ENCODE results near the gene LAMA4.

The LAMA4 gene

DNA sequence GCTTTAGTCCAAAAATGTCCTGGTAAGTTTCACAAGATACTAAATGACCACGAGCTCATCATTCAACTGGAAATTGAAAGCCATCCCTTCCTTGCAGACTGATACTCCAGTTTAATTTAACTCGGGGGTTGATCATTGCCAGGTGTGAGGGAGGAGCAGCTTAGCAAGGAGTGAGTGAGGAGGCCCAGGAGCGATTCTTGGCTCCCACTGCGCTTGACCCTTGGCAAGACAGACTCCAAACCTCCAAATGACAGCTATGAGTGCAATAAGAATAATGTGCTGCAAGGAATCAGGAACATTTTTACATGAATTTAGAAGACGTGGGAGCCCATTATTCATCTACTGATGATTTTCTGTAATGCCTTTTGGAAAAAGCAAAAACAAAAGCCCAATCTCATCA lies 64.9 kb downstream of the LAMA4 start:
- TF ChIP-seq, protein P1, sequence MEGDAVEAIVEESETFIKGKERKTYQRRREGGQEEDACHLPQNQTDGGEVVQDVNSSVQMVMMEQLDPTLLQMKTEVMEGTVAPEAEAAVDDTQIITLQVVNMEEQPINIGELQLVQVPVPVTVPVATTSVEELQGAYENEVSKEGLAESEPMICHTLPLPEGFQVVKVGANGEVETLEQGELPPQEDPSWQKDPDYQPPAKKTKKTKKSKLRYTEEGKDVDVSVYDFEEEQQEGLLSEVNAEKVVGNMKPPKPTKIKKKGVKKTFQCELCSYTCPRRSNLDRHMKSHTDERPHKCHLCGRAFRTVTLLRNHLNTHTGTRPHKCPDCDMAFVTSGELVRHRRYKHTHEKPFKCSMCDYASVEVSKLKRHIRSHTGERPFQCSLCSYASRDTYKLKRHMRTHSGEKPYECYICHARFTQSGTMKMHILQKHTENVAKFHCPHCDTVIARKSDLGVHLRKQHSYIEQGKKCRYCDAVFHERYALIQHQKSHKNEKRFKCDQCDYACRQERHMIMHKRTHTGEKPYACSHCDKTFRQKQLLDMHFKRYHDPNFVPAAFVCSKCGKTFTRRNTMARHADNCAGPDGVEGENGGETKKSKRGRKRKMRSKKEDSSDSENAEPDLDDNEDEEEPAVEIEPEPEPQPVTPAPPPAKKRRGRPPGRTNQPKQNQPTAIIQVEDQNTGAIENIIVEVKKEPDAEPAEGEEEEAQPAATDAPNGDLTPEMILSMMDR (IDR thresholded peaks at IDR 0.05; ENCODE audit: low read depth, low read length), result no peak
- Histone ChIP-seq H3K9me3 (no peaks in the 10 kb centered on the region), H3K36me3 (no peaks in the 10 kb centered on the region), H3K4me3 (ENCODE audit: low read depth, low read length) (no peak overlapping the region), H3K4me1 (peaks cover 7% of the 10 kb centered on the region), H3K27me3 (no peaks in the 10 kb centered on the region)
- DNase-seq, result no peak

DNA sequence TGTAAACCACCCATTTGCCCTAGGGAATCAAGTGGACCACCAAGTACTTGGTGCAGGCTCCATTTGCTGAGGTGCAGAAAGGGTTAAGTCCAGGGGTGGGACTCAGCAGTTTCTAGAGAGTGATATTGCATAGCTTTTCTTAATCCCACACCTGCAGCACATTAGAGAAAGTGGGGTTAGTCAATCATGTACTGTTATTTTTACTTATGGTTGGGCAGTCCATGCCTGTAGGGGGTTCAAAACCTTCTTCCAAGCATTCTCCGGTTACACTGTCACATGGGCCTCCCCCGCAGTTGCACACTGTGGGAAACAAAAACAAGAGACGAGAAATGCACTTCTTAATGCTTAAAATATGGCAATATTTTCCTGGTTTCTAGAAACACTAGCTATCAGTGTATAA lies 65.5 kb downstream of the LAMA4 start:
- Histone ChIP-seq H3K9me3 (no peaks in the 10 kb centered on the region), H3K27me3 (no peaks in the 10 kb centered on the region), H3K36me3 (no peaks in the 10 kb centered on the region), H3K4me3 (ENCODE audit: low read depth, low read length) (no peak overlapping the region), H3K4me1 (peaks cover 7% of the 10 kb centered on the region)
- TF ChIP-seq, protein P1 (IDR thresholded peaks at IDR 0.05; ENCODE audit: low read depth, low read length), result no peak
- no peak for DNase-seq

DNA sequence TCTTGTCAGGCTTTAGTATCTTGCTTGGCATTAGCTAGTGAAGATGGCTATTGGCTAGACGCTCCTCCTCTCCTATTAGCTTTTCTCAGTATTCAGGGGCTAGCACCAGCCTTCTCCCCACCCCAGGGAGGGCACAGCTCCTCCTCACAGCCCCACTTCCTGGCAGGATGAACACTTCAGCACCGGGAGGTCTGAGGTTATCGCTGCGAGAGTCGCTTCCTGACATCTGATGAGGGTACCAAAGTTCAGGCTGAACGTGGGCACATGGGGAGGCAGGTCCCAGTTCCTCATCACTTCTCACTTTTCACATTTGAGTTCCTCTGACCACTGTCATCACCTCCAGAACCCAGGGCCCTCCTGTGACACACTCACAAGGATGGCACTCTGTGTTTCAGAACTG lies 66.6 kb downstream of the LAMA4 start:
- TF ChIP-seq, protein P1 (IDR thresholded peaks at IDR 0.05; ENCODE audit: low read depth, low read length), result no peak
- Histone ChIP-seq H3K9me3 (no peaks in the 10 kb centered on the region), H3K4me3 (ENCODE audit: low read depth, low read length) (no peak overlapping the region), H3K27me3 (no peaks in the 10 kb centered on the region), H3K4me1 (peaks cover 7% of the 10 kb centered on the region), H3K36me3 (no peaks in the 10 kb centered on the region)
- no peak for DNase-seq

DNA sequence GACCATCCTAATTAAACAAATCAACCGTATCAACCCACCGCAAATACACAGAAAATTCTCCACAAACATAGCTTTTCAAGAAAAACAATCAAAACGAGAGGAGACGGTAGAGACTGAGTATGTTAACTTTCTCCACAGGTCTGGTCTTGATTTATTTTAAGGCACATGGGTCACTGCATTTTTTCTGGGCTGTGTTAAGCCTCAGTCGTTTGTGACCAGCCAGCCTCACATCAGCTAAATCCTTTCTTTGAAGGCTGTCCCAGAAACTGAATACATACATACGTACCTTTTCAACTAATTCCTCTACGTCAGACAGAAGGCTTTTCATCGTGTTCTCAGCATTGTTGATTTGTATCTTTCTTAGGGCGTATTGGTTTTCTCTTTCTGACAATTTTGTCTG lies 69.4 kb downstream of the LAMA4 start:
- no peaks in the 10 kb centered on the region for H3K9me3 ChIP-seq
- TF ChIP-seq, protein P1 (IDR thresholded peaks at IDR 0.05; ENCODE audit: low read depth, low read length), result no peak
- H3K36me3 ChIP-seq, result no peaks in the 10 kb centered on the region
- no peaks in the 10 kb centered on the region for H3K27me3 ChIP-seq
- no peak overlapping the region for H3K4me3 ChIP-seq (ENCODE audit: low read depth, low read length)
- no peak for DNase-seq
- peaks cover 9% of the 10 kb centered on the region for H3K4me1 ChIP-seq

DNA sequence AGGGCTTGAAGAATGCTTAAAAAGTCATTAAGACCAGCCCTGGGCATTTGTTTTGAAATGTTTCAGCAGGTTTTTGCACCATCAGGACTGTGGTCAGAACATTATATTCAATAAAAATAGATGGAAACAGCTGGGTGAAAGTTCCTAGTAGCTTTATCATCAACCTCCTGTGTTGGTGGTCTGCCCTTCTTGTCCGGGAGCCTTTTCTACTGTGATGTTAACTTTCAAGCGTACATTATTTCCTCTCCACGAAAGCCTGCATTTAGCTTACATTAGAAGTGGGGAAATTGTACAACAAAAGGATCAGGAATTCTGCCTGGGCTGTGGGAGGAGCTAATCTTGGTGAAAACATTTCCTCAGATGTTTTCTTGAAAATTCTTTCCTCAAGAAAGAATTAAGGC lies 71.1 kb downstream of the LAMA4 start:
- H3K27me3 ChIP-seq, result no peaks in the 10 kb centered on the region
- no peak overlapping the region for H3K4me3 ChIP-seq (ENCODE audit: low read depth, low read length)
- H3K4me1 ChIP-seq, result peaks cover 3% of the 10 kb centered on the region; the same call in 1 of the 2 replicates
- DNase-seq, result no peak
- no peaks in the 10 kb centered on the region for H3K9me3 ChIP-seq
- H3K36me3 ChIP-seq, result no peaks in the 10 kb centered on the region
- TF ChIP-seq, protein P1 (IDR thresholded peaks at IDR 0.05; ENCODE audit: low read depth, low read length), result no peak

DNA sequence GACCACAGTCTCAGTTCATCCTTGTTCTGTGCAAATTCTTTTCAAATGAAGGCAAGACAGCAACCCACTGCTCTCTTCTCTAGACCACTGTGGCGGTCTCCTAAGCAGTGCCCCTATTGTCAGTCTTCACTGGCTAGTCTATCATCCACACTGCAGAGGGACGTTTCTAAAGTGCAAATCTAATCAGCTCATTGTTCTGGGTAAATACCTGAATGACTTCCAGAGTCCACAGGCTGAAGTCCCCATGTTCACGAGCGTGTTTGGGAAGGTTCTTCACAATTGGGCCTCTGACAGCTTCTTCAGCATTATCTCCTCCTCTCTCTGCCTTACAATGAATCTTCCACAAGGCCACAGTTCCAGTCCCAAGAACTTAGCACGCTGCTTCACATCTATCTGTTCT lies 73.2 kb downstream of the LAMA4 start:
- Histone ChIP-seq H3K27me3 (no peaks in the 10 kb centered on the region), H3K9me3 (no peaks in the 10 kb centered on the region), H3K4me1 (0 out of 2 replicates have a peak, but pooled peaks cover 3% of the 10 kb centered on the region), H3K36me3 (no peaks in the 10 kb centered on the region), H3K4me3 (ENCODE audit: low read depth, low read length) (no peak overlapping the region)
- no peak for DNase-seq
- TF ChIP-seq, protein P1 (IDR thresholded peaks at IDR 0.05; ENCODE audit: low read depth, low read length), result no peak

All from BE2C (cell line).